H9 (cell line): ENCODE measurements around the gene POLR3C. TPM values are rescaled to one million over a fixed set of nuclear protein-coding genes. Genes with fewer than 3 reads are reported as not detected.

Experiments used
- DNase-seq: peaks from one replicate; pipeline ENCODE4 v3.0.0-alpha.2; 2017
- H2AFZ ChIP-seq: one replicate; pipeline ENCODE4 v1.6.1; 2013; ENCODE audit warnings: mild to moderate bottlenecking, low read length, control low read depth, moderate library complexity
- H2AK5ac ChIP-seq: 2 replicates; pipeline ENCODE4 v1.6.1; 2013; ENCODE audit warnings: low read length, control low read depth, mixed read lengths; ENCODE audit not compliant: insufficient read length
- H2BK120ac ChIP-seq: one replicate; pipeline ENCODE4 v1.6.1; 2013; ENCODE audit warnings: low read depth, mild to moderate bottlenecking, low read length, control low read depth, inconsistent platforms; ENCODE audit not compliant: poor library complexity, severe bottlenecking
- H2BK12ac ChIP-seq: 2 replicates; pipeline ENCODE4 v1.6.1; 2013; ENCODE audit warnings: low read length, control low read depth, mixed read lengths, low read depth; ENCODE audit not compliant: insufficient read length
- H2BK15ac ChIP-seq: 2 replicates; pipeline ENCODE4 v1.6.1; 2013; ENCODE audit warnings: low read depth, low read length, control low read depth
- H2BK20ac ChIP-seq: one replicate; pipeline ENCODE4 v1.6.1; 2013; ENCODE audit warnings: low read depth, mild to moderate bottlenecking, low read length, control low read depth, inconsistent platforms; ENCODE audit not compliant: poor library complexity, severe bottlenecking
- H2BK5ac ChIP-seq: 2 replicates; pipeline ENCODE4 v1.6.1; 2013; ENCODE audit warnings: low read length, control low read depth, mixed read lengths; ENCODE audit not compliant: insufficient read length
- H3K14ac ChIP-seq: 2 replicates; pipeline ENCODE4 v1.6.1; 2013; ENCODE audit warnings: low read length, control low read depth; ENCODE audit not compliant: insufficient read depth
- H3K18ac ChIP-seq: 2 replicates; pipeline ENCODE4 v1.6.1; 2013; ENCODE audit warnings: low read depth, mild to moderate bottlenecking, mixed read lengths, low read length, control low read depth; ENCODE audit not compliant: insufficient read length
- H3K23ac ChIP-seq: 2 replicates; pipeline ENCODE4 v1.6.1; 2013; ENCODE audit warnings: low read length, control low read depth, mixed read lengths, low read depth; ENCODE audit not compliant: insufficient read length
- H3K23me2 ChIP-seq: 2 replicates; pipeline ENCODE4 v1.6.1; 2013; ENCODE audit warnings: low read depth, mild to moderate bottlenecking, mixed read lengths, low read length, control low read depth; ENCODE audit not compliant: insufficient read length, poor library complexity, severe bottlenecking
- H3K27ac ChIP-seq: 2 replicates; pipeline ENCODE4 v1.5.1; 2013; ENCODE audit warnings: low read length, control low read depth, mixed read lengths, low read depth; ENCODE audit not compliant: insufficient read length
- H3K27me3 ChIP-seq: 2 replicates; pipeline ENCODE4 v1.6.1; 2013; ENCODE audit warnings: low read length, control low read depth, inconsistent platforms; ENCODE audit not compliant: insufficient read depth
- H3K4ac ChIP-seq: 2 replicates; pipeline ENCODE4 v1.6.1; 2013; ENCODE audit warnings: low read depth, mild to moderate bottlenecking, control low read depth, inconsistent platforms, low read length, moderate library complexity
- H3K4me1 ChIP-seq: 2 replicates; pipeline ENCODE4 v1.6.1; 2013; ENCODE audit warnings: low read length, control low read depth, inconsistent platforms; ENCODE audit not compliant: insufficient read depth
- H3K4me2 ChIP-seq: 2 replicates; pipeline ENCODE4 v1.6.1; 2013; ENCODE audit warnings: low read length, control low read depth, mixed read lengths; ENCODE audit not compliant: insufficient read length, insufficient read depth
- H3K56ac ChIP-seq: 2 replicates; pipeline ENCODE4 v1.6.1; 2013; ENCODE audit warnings: low read depth, mild to moderate bottlenecking, mixed read lengths, low read length, control low read depth; ENCODE audit not compliant: insufficient read length
- H3K79me1 ChIP-seq: 2 replicates; pipeline ENCODE4 v1.6.1; 2013; ENCODE audit warnings: low read depth, mild to moderate bottlenecking, moderate library complexity, low read length, control low read depth, inconsistent platforms; ENCODE audit not compliant: insufficient read depth, poor library complexity, severe bottlenecking
- H3K79me2 ChIP-seq: 2 replicates; pipeline ENCODE4 v1.6.1; 2013; ENCODE audit warnings: low read length, control low read depth, inconsistent platforms; ENCODE audit not compliant: insufficient read depth
- H3K9ac ChIP-seq: 2 replicates; pipeline ENCODE4 v1.6.1; 2013; ENCODE audit warnings: low read length, control low read depth, mixed read lengths; ENCODE audit not compliant: insufficient read length; ENCODE audit errors: extremely low read depth
- H3K9me3 ChIP-seq: one replicate; pipeline ENCODE4 v1.6.1; 2013; ENCODE audit warnings: low read depth, low read length, inconsistent platforms; ENCODE audit not compliant: control insufficient read depth
- H3T11ph ChIP-seq: one replicate; pipeline ENCODE4 v1.6.1; 2013; ENCODE audit warnings: mild to moderate bottlenecking, low read length, control low read depth, inconsistent platforms
- H4K20me1 ChIP-seq: one replicate; pipeline ENCODE4 v1.6.1; 2013; ENCODE audit not compliant: control insufficient read depth, insufficient read length, insufficient read depth
- H4K5ac ChIP-seq: 2 replicates; pipeline ENCODE4 v1.6.1; 2013; ENCODE audit warnings: low read depth, mild to moderate bottlenecking, mixed read lengths, low read length, control low read depth; ENCODE audit not compliant: insufficient read length
- H4K8ac ChIP-seq: replicated peaks from 2 replicates; pipeline ENCODE4 v1.6.1; 2013; ENCODE audit warnings: low read length, control low read depth, mixed read lengths, low read depth; ENCODE audit not compliant: insufficient read length
- H4K91ac ChIP-seq: 2 replicates; pipeline ENCODE4 v1.6.1; 2013; ENCODE audit warnings: low read depth, mild to moderate bottlenecking, moderate library complexity, mixed read lengths, low read length, control low read depth; ENCODE audit not compliant: insufficient read length
- H3K27ac Mint-ChIP-seq, 3 experiments: 2 replicates in 2 of 3; 3 replicates in 1 of 3; pipeline ENCODE4 v1.8.0; 2020 to 2021; ENCODE audit warnings: mixed read lengths in 3 of 3, mild to moderate bottlenecking in 1 of 3, moderate library complexity in 1 of 3
- H3K27me3 Mint-ChIP-seq: 2 replicates; pipeline ENCODE4 v1.8.0; 2021; ENCODE audit warnings: low read depth, mild to moderate bottlenecking, moderate library complexity, mixed read lengths
- H3K36me3 Mint-ChIP-seq, 3 experiments: 2 replicates in 2 of 3; 3 replicates in 1 of 3; pipeline ENCODE4 v1.8.0; 2020 to 2021; ENCODE audit warnings: low read depth in 3 of 3, mixed read lengths in 3 of 3; ENCODE audit not compliant: insufficient read depth in 1 of 3
- H3K4me1 Mint-ChIP-seq, 2 experiments: 2 replicates each; pipeline ENCODE4 v1.8.0; 2020; ENCODE audit warnings: mixed read lengths in 2 of 2
- H3K4me3 Mint-ChIP-seq, 2 experiments: 2 replicates in 1 of 2; 3 replicates in 1 of 2; pipeline ENCODE4 v1.8.0; 2020 to 2021; ENCODE audit warnings: mild to moderate bottlenecking in 2 of 2, mixed read lengths in 2 of 2, moderate library complexity in 1 of 2
- H3K9me3 Mint-ChIP-seq, 2 experiments: 2 replicates in 1 of 2; 3 replicates in 1 of 2; pipeline ENCODE4 v1.8.0; 2020; ENCODE audit warnings: mild to moderate bottlenecking in 2 of 2, mixed read lengths in 2 of 2, moderate library complexity in 1 of 2
- total RNA-seq: library from RNA; stranded (reverse); gene quantifications from 2 replicates; pipeline ENCODE4 v1.2.1, GENCODE V29; 2021
- TF ChIP-seq, protein P1 (sequence below): fragments of 200-600 bp; sonication (generic); conservative IDR thresholded peaks from 3 replicates; pipeline ENCODE4 v1.8.0; 2021; ENCODE audit warnings: antibody characterized with exemption, mild to moderate bottlenecking

Gene POLR3C
- total RNA-seq, 1 experiment from 2014 or later = 37.2 TPM

DNA sequence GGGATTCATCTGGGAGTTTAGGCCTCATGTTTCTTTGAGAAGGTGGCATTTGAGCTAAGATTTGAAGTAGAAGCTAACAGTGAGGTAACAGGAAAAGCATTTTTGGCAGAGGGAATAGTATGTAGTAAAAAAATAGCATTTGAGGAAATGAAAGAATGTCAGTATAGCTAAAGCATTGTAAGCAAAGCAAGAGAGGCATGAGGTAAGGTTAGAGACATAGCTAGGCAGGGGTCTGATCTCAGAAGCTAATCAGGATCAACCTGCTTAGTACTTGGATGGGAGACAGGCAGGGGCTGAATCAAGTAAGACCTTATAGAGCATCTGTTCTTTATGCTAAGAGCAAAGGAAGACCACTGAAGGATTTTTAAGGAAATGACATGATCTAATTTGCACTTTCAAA, 4.0 kb downstream of the POLR3C start:
- H3K23me2 ChIP-seq = peaks cover 7% of the 10 kb centered on the region
- peaks cover 7% of the 10 kb centered on the region in 2 experiments; a peak in 3 of 4 replicates for H3K4me1 Mint-ChIP-seq
- H3K4me3 Mint-ChIP-seq = no peak overlapping the region
- H3K9me3 Mint-ChIP-seq = no peaks in the 10 kb centered on the region; a peak in 1 of 5 replicates
- peaks cover 3% of the 10 kb centered on the region; the same call in 1 of the 2 replicates for H3K27me3 Mint-ChIP-seq
- no peak overlapping the region for H3K9ac ChIP-seq
- DNase-seq = no peak
- no peak overlapping the region for H2BK120ac ChIP-seq
- H3K4me2 ChIP-seq = no peak overlapping the region
- H3K4me1 ChIP-seq = no peaks in the 10 kb centered on the region
- no peak overlapping the region for H3K4ac ChIP-seq
- H3K79me1 ChIP-seq = peaks cover 3% of the 10 kb centered on the region
- no peaks in the 10 kb centered on the region for H3K9me3 ChIP-seq
- peaks cover 3% of the 10 kb centered on the region; the same call in 1 of the 2 replicates for H3K79me2 ChIP-seq
- H3K27ac ChIP-seq = no peak overlapping the region
- H2BK12ac ChIP-seq = no peak overlapping the region
- H3K14ac ChIP-seq = no peak overlapping the region
- H2BK5ac ChIP-seq = no peak overlapping the region
- peaks cover 37 to 68% (median 66%) of the 10 kb centered on the region in 3 experiments for H3K36me3 Mint-ChIP-seq
- H3K27ac Mint-ChIP-seq = no peak overlapping the region; a peak in 1 of 7 replicates
- no peak overlapping the region for H3T11ph ChIP-seq
- H3K23ac ChIP-seq = no peak overlapping the region
- no peak overlapping the region for H2BK20ac ChIP-seq
- no peak overlapping the region for H4K91ac ChIP-seq
- H2AFZ ChIP-seq = no peak overlapping the region
- no peak overlapping the region for H4K8ac ChIP-seq
- H3K56ac ChIP-seq = no peak overlapping the region
- no peak overlapping the region for H4K5ac ChIP-seq
- no peaks in the 10 kb centered on the region for H3K27me3 ChIP-seq
- TF ChIP-seq, protein P1, sequence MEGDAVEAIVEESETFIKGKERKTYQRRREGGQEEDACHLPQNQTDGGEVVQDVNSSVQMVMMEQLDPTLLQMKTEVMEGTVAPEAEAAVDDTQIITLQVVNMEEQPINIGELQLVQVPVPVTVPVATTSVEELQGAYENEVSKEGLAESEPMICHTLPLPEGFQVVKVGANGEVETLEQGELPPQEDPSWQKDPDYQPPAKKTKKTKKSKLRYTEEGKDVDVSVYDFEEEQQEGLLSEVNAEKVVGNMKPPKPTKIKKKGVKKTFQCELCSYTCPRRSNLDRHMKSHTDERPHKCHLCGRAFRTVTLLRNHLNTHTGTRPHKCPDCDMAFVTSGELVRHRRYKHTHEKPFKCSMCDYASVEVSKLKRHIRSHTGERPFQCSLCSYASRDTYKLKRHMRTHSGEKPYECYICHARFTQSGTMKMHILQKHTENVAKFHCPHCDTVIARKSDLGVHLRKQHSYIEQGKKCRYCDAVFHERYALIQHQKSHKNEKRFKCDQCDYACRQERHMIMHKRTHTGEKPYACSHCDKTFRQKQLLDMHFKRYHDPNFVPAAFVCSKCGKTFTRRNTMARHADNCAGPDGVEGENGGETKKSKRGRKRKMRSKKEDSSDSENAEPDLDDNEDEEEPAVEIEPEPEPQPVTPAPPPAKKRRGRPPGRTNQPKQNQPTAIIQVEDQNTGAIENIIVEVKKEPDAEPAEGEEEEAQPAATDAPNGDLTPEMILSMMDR = no peak
- no peak overlapping the region for H3K18ac ChIP-seq
- H2BK15ac ChIP-seq = no peak overlapping the region
- no peak overlapping the region for H2AK5ac ChIP-seq
- H4K20me1 ChIP-seq = no peaks in the 10 kb centered on the region
